PC-9 (cell line): ENCODE data around the gene TSFM. TPM values are rescaled to one million over a fixed set of nuclear protein-coding genes. Genes with fewer than 3 reads are reported as not detected.

Experiments used
- BruUV-seq: library from RNA; stranded (reverse); fragments of 400-500 nt; replicated peaks from 2 replicates; lab custom pipeline; 2021; lab: Mats Ljungman, UMichigan
- CTCF ChIA-PET: fragments of 300-600 bp; sonication (Branson Sonifier 250); formaldehyde crosslinking; loops from one replicate; lab custom pipeline; 2022; ENCODE audit warnings: antibody characterized with exemption; lab: Charles Lee
- POLR2A ChIA-PET: fragments of 300-600 bp; sonication (Branson Sonifier 250); formaldehyde crosslinking; loops from one replicate; lab custom pipeline; 2022; ENCODE audit warnings: antibody characterized with exemption; ENCODE audit not compliant: unreplicated experiment; lab: Charles Lee
- DNase-seq, 2 experiments: peaks; one replicate each; pipeline versions ENCODE4 v3.0.0 to v3.0.0-alpha.2; 2015 to 2022; ENCODE audit warnings: mixed read lengths in 1 of 2
- H2AFZ ChIP-seq: fragments of 200-600 bp; sonication (generic); 2 replicates; pipeline ENCODE4 v1.8.1; 2017; ENCODE audit warnings: antibody characterized with exemption
- H3F3A ChIP-seq: fragments of 200-600 bp; sonication (generic); 2 replicates; pipeline ENCODE4 v1.8.1; 2017; ENCODE audit warnings: antibody characterized with exemption, mild to moderate bottlenecking, low read depth; ENCODE audit not compliant: insufficient read depth
- H3K27ac ChIP-seq: fragments of 200-600 bp; sonication (generic); 2 replicates; pipeline ENCODE4 v1.6.1; 2016; ENCODE audit warnings: mixed run types
- H3K27me3 ChIP-seq: fragments of 200-600 bp; sonication (generic); 2 replicates; pipeline ENCODE4 v1.6.1; 2016; ENCODE audit warnings: low read depth, mixed run types; ENCODE audit not compliant: insufficient read depth
- H3K36me3 ChIP-seq: fragments of 200-600 bp; sonication (generic); 2 replicates; pipeline ENCODE4 v1.6.1; 2016; ENCODE audit warnings: low read depth, mixed run types
- H3K4me1 ChIP-seq: fragments of 200-600 bp; sonication (generic); replicated peaks from 2 replicates; pipeline ENCODE4 v1.6.1; 2016; ENCODE audit warnings: mixed run types; ENCODE audit not compliant: insufficient read depth
- H3K4me2 ChIP-seq: fragments of 200-600 bp; sonication (generic); 2 replicates; pipeline ENCODE4 v1.6.1; 2017; ENCODE audit warnings: mixed run types
- H3K4me3 ChIP-seq: fragments of 200-600 bp; sonication (generic); 2 replicates; pipeline ENCODE4 v1.6.1; 2016; ENCODE audit warnings: mixed run types
- H3K79me2 ChIP-seq: fragments of 200-600 bp; sonication (generic); 2 replicates; pipeline ENCODE4 v1.6.1; 2017; ENCODE audit warnings: low read depth, mixed run types
- H3K9me2 ChIP-seq: fragments of 200-600 bp; sonication (generic); 2 replicates; pipeline ENCODE4 v1.8.1; 2017; ENCODE audit warnings: mild to moderate bottlenecking; ENCODE audit not compliant: insufficient read depth
- H3K9me3 ChIP-seq: fragments of 200-600 bp; sonication (generic); 2 replicates; pipeline ENCODE4 v1.8.1; 2016; ENCODE audit warnings: low read depth; ENCODE audit not compliant: insufficient read depth
- H4K20me1 ChIP-seq: fragments of 200-600 bp; sonication (generic); 2 replicates; pipeline ENCODE4 v1.8.1; 2017; ENCODE audit not compliant: insufficient read depth
- CTCF ChIP-seq: fragments of 200-600 bp; sonication (generic); conservative IDR thresholded peaks from 2 replicates; pipeline ENCODE4 v1.6.1; 2017; ENCODE audit warnings: mixed run types, antibody characterized with exemption, mild to moderate bottlenecking, moderate library complexity
- EZH2 ChIP-seq: fragments of 200-600 bp; sonication (generic); IDR thresholded peaks from 2 replicates; pipeline ENCODE4 v1.8.0; 2017; ENCODE audit warnings: antibody characterized with exemption, low read depth
- intact Hi-C: fragments of 100-400 bp; cut with micrococcal nuclease; formaldehyde crosslinking; loops from one replicate; pipeline ENCODE4 v1.10.0; 2022; ENCODE audit not compliant: unreplicated experiment
- total RNA-seq: library from RNA; stranded (reverse); gene quantifications from 2 replicates; pipeline ENCODE4 v1.2.3, GENCODE V29; 2021

TSFM gene
- total RNA-seq, 1 experiment from 2014 or later = 44.8 TPM

GRCh38 chr12:57756406-57757341 is 25.9 kb upstream of the TSFM start:
- Histone ChIP-seq H3F3A (peaks cover 13% of the 10 kb centered on the region; the same call in 1 of the 2 replicates), H3K36me3 (no peaks in the 10 kb centered on the region), H3K27me3 (no peaks in the 10 kb centered on the region), H3K9me3 (no peaks in the 10 kb centered on the region), H3K27ac (no peak overlapping the region), H4K20me1 (no peaks in the 10 kb centered on the region; the same call in 1 of the 2 replicates), H3K9me2 (no peaks in the 10 kb centered on the region), H3K4me1 (peaks cover 20% of the 10 kb centered on the region), H3K4me2 (peak overlapping the region; percentile 93), H3K4me3 (peak overlapping the region; percentile 68), H2AFZ (no peak overlapping the region; the same call in 1 of the 2 replicates), H3K79me2 (peaks cover 4% of the 10 kb centered on the region)
- CTCF ChIA-PET = interaction anchor here (0.5 to 0.8 kb wide), 3 partner anchors 15 to 217 kb away, joined by 3 to 7 read pairs (median 4); partner anchors contain the start of genes EEF1AKMT3 and METTL1
- POLR2A ChIA-PET = no interaction called here
- intact Hi-C loops = no loop called here
- TF ChIP-seq CTCF (no peak; the same call in 1 of the 2 replicates), EZH2 (no peak)
- no peak for DNase-seq
- BruUV-seq = TSS peak; percentile 23

DNA sequence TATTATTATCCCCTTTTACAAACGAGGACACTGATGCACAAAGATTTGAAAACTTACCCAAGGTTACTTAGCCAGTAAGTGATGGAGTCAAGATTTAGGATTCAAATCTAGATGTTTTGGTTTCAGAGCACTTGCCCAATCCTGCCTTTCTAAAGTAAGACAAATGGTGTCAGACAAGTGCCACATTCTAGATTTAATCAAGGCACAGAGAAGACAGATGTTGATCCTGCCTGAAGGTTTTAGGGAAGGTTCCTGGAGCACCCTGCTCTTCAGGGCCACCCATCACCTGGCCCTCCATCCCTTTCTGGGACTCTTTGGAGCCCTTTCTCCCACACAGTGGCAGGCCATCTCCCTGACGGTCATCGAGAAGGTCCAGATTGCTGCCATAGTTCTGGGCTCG is 24.8 kb upstream of the TSFM start:
- ChIA-PET POLR2A (no interaction called here), CTCF (no interaction called here)
- Histone ChIP-seq H4K20me1 (no peaks in the 10 kb centered on the region; the same call in 1 of the 2 replicates), H3K4me1 (peaks cover 18% of the 10 kb centered on the region), H3K4me3 (no peak overlapping the region), H3K36me3 (no peaks in the 10 kb centered on the region), H3K79me2 (no peaks in the 10 kb centered on the region), H3K27me3 (no peaks in the 10 kb centered on the region), H3K4me2 (no peak overlapping the region), H3K27ac (no peak overlapping the region), H3K9me3 (no peaks in the 10 kb centered on the region), H2AFZ (no peak overlapping the region), H3K9me2 (no peaks in the 10 kb centered on the region), H3F3A (peaks cover 13% of the 10 kb centered on the region; the same call in 1 of the 2 replicates)
- intact Hi-C loops = no loop called here
- no peak for TF ChIP-seq CTCF
- no peak for TF ChIP-seq EZH2
- DNase-seq = no peak
- no TSS peak for BruUV-seq

GRCh38 chr12:57758552-57759359 is 23.8 kb upstream of the TSFM start:
- no peak for TF ChIP-seq EZH2
- no peak for TF ChIP-seq CTCF
- Histone ChIP-seq H4K20me1 (no peaks in the 10 kb centered on the region; the same call in 1 of the 2 replicates), H3K27me3 (peaks cover 3% of the 10 kb centered on the region; the same call in 1 of the 2 replicates), H3K4me3 (no peak overlapping the region), H3K9me2 (no peaks in the 10 kb centered on the region), H3K79me2 (no peaks in the 10 kb centered on the region), H3K27ac (no peak overlapping the region), H3K4me1 (peaks cover 9% of the 10 kb centered on the region), H3F3A (peaks cover 9% of the 10 kb centered on the region; the same call in 1 of the 2 replicates), H2AFZ (no peak overlapping the region), H3K36me3 (no peaks in the 10 kb centered on the region), H3K4me2 (no peak overlapping the region), H3K9me3 (no peaks in the 10 kb centered on the region)
- BruUV-seq = no TSS peak
- ChIA-PET POLR2A (interaction anchor here (0.6 to 0.8 kb wide), 3 partner anchors 20 to 179 kb away, joined by 5 to 8 read pairs (median 6); no protein-coding TSS in a partner anchor), CTCF (no interaction called here)
- DNase-seq = no peak
- intact Hi-C loops = no loop called here
